Globus pallidus (tissue), 1 donor: ENCODE measurements around the gene RNF213.
"Not testable (repeated sequence)": the region's sequence is repeated elsewhere in the genome, so short reads cannot be mapped to it uniquely, and the experiment has no call there.

Experiments used
- DNase-seq: peaks from one replicate; pipeline ENCODE4 v3.0.0-alpha.2; 2015; ENCODE audit warnings: low spot score

The RNF213 gene

GRCh38 chr17:80270836-80271235 lies 10.2 kb downstream of the RNF213 start:
- no peak for DNase-seq

- DNase-seq: no peak
These were observed 11.7 kb downstream of the RNF213 start for GRCh38 chr17:80272366-80272765.

- DNase-seq: no peak
These were observed 13.7 kb downstream of the RNF213 start for GRCh38 chr17:80274331-80274730.

GRCh38 chr17:80274871-80275449 lies 14.3 kb downstream of the RNF213 start:
- DNase-seq: no peak

- DNase-seq: not testable (repeated sequence)
These were observed 15.2 kb downstream of the RNF213 start for GRCh38 chr17:80275857-80276256.

GRCh38 chr17:80277751-80278671 lies 17.4 kb downstream of the RNF213 start:
- no peak for DNase-seq

GRCh38 chr17:80279895-80280294 lies 19.2 kb downstream of the RNF213 start:
- no peak for DNase-seq

GRCh38 chr17:80281516-80281915 lies 20.9 kb downstream of the RNF213 start:
- DNase-seq: no peak

- no peak for DNase-seq
These were observed 22.6 kb downstream of the RNF213 start for GRCh38 chr17:80283116-80283852.

GRCh38 chr17:80284631-80285030 lies 24.0 kb downstream of the RNF213 start:
- no peak for DNase-seq

- DNase-seq: no peak
These were observed 24.7 kb downstream of the RNF213 start for GRCh38 chr17:80285237-80285920.

GRCh38 chr17:80286638-80286960 lies 25.9 kb downstream of the RNF213 start:
- DNase-seq: no peak

GRCh38 chr17:80287038-80287437 lies 26.4 kb downstream of the RNF213 start:
- DNase-seq: no peak

- DNase-seq: peak; percentile 45
These were observed 27.3 kb downstream of the RNF213 start for GRCh38 chr17:80287806-80288567.

- no peak for DNase-seq
These were observed 29.0 kb downstream of the RNF213 start for GRCh38 chr17:80289616-80290015.

- DNase-seq: no peak
These were observed 29.5 kb downstream of the RNF213 start for GRCh38 chr17:80290156-80290555.

- no peak for DNase-seq
These were observed 30.6 kb downstream of the RNF213 start for GRCh38 chr17:80291260-80291659.

GRCh38 chr17:80291691-80292487 lies 31.2 kb downstream of the RNF213 start:
- no peak for DNase-seq

- no peak for DNase-seq
These were observed 31.9 kb downstream of the RNF213 start for GRCh38 chr17:80292521-80292971.

GRCh38 chr17:80294210-80294609 lies 33.6 kb downstream of the RNF213 start:
- DNase-seq: peak; percentile 44

- DNase-seq: no peak
These were observed 34.0 kb downstream of the RNF213 start for GRCh38 chr17:80294653-80295052.
